Prostate gland (tissue), 2 donors: ENCODE results near the gene DAPK1.

ENCODE experiments used
- POLR2A ChIP-seq: fragments of 450-650 bp; IDR thresholded peaks from one replicate; pipeline ENCODE4 v1.6.1; 2016; ENCODE audit warnings: antibody characterized with exemption, mild to moderate bottlenecking
- POLR2AphosphoS5 ChIP-seq: sonication (generic); formaldehyde crosslinking; IDR thresholded peaks from one replicate; pipeline ENCODE4 v1.6.1; 2017; ENCODE audit warnings: antibody characterized with exemption
- TF ChIP-seq, protein P1 (sequence below), 4 experiments: fragments of 200-600 bp in 2 of 4; fragments of 450-650 bp in 2 of 4; sonication (generic) in 2 of 4; IDR thresholded peaks; 1 replicate in 3 of 4; 2 replicates in 1 of 4; pipeline ENCODE4 v1.5.1; 2016 to 2019; ENCODE audit warnings: antibody characterized with exemption in 4 of 4, mild to moderate bottlenecking in 2 of 4, moderate library complexity in 2 of 4

DNA sequence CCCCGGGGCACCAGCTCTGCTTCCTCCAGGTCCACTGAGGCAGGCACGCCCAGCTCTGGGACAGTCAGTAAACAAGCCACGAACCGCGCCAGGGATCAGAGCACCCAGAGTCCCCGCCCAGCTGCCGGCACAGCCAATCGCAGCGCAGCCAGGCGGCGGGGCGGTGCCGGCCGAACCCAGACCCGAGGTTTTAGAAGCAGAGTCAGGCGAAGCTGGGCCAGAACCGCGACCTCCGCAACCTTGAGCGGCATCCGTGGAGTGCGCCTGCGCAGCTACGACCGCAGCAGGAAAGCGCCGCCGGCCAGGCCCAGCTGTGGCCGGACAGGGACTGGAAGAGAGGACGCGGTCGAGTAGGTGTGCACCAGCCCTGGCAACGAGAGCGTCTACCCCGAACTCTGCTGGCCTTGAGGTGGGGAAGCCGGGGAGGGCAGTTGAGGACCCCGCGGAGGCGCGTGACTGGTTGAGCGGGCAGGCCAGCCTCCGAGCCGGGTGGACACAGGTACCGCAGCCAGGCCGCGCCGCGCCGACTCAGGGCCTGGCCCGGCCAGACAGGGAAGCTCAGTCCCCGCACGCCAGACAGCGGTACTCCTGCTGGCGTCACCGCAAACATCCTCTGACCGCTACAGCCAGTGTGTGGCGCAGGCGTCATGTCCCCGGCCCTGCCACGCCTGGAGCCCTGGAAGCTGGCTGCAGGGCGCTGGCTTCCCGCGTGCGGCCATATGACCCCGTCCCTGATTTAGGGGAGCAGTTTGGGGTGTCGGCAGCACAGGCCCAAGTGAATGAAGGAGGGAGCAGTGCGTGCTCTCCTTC lies 228.4 kb downstream of the DAPK1 start, which contains the start of gene CTSL:
- TF ChIP-seq, protein P1, sequence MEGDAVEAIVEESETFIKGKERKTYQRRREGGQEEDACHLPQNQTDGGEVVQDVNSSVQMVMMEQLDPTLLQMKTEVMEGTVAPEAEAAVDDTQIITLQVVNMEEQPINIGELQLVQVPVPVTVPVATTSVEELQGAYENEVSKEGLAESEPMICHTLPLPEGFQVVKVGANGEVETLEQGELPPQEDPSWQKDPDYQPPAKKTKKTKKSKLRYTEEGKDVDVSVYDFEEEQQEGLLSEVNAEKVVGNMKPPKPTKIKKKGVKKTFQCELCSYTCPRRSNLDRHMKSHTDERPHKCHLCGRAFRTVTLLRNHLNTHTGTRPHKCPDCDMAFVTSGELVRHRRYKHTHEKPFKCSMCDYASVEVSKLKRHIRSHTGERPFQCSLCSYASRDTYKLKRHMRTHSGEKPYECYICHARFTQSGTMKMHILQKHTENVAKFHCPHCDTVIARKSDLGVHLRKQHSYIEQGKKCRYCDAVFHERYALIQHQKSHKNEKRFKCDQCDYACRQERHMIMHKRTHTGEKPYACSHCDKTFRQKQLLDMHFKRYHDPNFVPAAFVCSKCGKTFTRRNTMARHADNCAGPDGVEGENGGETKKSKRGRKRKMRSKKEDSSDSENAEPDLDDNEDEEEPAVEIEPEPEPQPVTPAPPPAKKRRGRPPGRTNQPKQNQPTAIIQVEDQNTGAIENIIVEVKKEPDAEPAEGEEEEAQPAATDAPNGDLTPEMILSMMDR (IDR thresholded peaks at IDR 0.05) = peak in 3 of 4 experiments; percentile 27 to 48 (median 46)
- peak; percentile 75 for TF ChIP-seq POLR2A
- peak; percentile 79 for TF ChIP-seq POLR2AphosphoS5
